Measurements from ENCODE around the gene EFCAB11. TPM values are rescaled to one million over a fixed set of nuclear protein-coding genes. Genes with fewer than 3 reads are reported as not detected.
A peak's percentile ranks its signal among the peaks of the same experiment; 100 is the strongest.

Gene EFCAB11
- total and polyA plus RNA-seq, 11 donors: 0.79 to 4.6 (median 3.3) TPM

DNA sequence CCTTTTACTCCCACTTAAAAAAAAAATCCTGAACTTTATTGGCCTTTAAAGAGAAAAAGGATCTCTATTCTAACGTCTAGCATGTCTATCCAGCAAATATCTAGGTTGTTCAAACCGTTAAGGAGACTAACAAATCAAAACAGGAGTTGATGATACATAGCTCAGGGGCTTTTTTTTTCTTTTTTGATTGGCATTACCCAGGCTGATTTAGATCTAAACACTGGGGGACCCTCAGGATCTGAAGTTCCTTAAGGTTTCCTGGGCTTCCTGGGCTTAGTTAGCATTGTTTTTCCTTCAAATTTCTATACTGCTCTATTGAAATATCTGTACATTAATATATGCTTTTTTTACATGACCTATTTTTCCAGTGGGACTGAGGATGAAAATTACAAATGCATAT is 42.3 kb downstream of the EFCAB11 start:
- H3K27me3 ChIP-seq: no peaks in the 10 kb centered on the region
- no peak overlapping the region for H3K4me3 ChIP-seq
- TF ChIP-seq, protein P1, sequence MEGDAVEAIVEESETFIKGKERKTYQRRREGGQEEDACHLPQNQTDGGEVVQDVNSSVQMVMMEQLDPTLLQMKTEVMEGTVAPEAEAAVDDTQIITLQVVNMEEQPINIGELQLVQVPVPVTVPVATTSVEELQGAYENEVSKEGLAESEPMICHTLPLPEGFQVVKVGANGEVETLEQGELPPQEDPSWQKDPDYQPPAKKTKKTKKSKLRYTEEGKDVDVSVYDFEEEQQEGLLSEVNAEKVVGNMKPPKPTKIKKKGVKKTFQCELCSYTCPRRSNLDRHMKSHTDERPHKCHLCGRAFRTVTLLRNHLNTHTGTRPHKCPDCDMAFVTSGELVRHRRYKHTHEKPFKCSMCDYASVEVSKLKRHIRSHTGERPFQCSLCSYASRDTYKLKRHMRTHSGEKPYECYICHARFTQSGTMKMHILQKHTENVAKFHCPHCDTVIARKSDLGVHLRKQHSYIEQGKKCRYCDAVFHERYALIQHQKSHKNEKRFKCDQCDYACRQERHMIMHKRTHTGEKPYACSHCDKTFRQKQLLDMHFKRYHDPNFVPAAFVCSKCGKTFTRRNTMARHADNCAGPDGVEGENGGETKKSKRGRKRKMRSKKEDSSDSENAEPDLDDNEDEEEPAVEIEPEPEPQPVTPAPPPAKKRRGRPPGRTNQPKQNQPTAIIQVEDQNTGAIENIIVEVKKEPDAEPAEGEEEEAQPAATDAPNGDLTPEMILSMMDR (IDR thresholded peaks at IDR 0.05): no peak
- no peak for TF ChIP-seq POLR2A (IDR thresholded peaks at IDR 0.05)
- no peaks in the 10 kb centered on the region for H3K36me3 ChIP-seq
- no peak for ATAC-seq
- 78 to 86% (median 82%) methylated on average over 2 of the region's 2 CpGs for WGBS, 4 donors
- no peak for DNase-seq
- peaks cover 0 to 12% (median 0%) of the 10 kb centered on the region in 12 donors for H3K4me1 ChIP-seq
- intact Hi-C loops (cut with DNase I): loop anchor here in 8 of 10 donors (5.0 to 10.0 kb wide), 9 partner anchors 487 to 1247 kb away; partner anchors contain the start of gene FOXN3 (in 2 of the 8)
- no peaks in the 10 kb centered on the region for H3K9me3 ChIP-seq
- peak overlapping the region in 1 of 12 donors; percentile 32 for H3K27ac ChIP-seq

DNA sequence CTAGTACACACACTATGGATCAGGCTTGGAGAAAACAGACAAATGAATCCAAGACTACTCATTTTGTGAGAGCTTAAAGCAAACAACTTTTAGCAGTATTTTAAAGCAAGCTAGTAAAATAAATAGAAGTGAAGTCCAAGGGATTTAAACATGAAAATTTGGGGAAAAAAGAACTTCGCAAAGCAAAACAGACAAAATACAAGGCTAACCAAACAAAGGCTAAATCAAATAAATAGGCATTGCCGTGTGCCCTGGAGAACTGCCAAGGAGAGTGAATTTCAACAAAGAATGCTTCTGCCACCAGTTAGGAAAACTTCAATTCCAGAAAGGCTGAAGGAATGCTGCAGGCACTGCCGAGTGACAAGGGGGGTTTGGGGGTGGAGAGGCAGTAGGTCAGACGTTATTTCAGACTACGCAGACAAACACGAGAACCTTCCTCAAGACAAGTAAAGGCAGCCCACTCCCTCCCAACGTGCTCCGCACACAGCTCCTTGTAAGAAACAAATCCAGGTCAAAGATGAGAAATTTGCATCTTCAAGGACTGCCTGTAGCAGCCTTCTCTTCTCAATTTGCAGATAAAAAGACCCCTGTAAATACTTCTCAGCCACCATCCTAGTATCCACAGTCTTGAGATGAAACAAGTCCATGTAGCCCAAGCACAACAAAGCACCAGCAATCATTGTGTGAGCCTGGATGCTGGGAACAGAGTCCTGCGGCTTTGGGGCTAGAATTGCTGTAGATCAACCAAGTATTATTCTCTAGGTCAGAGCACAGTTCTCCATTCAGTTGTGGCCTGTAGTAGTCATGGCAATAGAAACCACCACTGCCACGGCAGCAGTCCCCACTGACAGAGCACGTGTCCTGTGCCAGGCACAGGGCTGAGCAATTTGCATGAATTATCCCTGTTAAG is 43.3 kb downstream of the EFCAB11 start:
- DNase-seq (no peak), ATAC-seq (no peak)
- H3K27me3 ChIP-seq: no peaks in the 10 kb centered on the region
- intact Hi-C loops (cut with DNase I): loop anchor here in 9 of 10 donors (2.0 to 10.0 kb wide), 10 partner anchors 486 to 1246 kb away; partner anchors contain the start of gene FOXN3 (in 2 of the 9)
- 61 to 68% (median 65%) methylated on average over 11 of the region's 11 CpGs for WGBS, 4 donors
- H3K27ac ChIP-seq: peak overlapping the region in 1 of 12 donors; percentile 32
- H3K4me3 ChIP-seq: no peak overlapping the region
- H3K9me3 ChIP-seq: no peaks in the 10 kb centered on the region
- H3K36me3 ChIP-seq: no peaks in the 10 kb centered on the region
- TF ChIP-seq, protein P1 (IDR thresholded peaks at IDR 0.05): no peak
- no peak for TF ChIP-seq POLR2A (IDR thresholded peaks at IDR 0.05)
- H3K4me1 ChIP-seq: peaks cover 0 to 12% (median 0%) of the 10 kb centered on the region in 12 donors

DNA sequence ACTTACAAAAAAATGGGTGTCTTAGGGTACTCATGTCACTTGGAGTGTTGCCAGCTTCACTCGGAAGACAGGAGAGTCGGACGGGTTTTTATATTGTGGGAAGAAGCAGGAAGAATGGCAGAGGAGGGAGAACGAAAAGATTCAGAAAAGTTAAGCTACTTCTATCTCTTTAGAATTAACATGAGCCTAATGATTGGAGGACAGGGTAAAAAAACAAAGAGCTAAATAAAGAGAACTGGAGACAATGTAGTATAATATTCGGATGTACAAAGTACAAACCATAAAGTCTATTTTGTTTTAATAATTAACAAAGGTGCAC is 43.9 kb downstream of the EFCAB11 start:
- Histone ChIP-seq H3K4me1 (peaks cover 0 to 12% (median 0%) of the 10 kb centered on the region in 12 donors), H3K27ac (no peak overlapping the region), H3K36me3 (no peaks in the 10 kb centered on the region), H3K27me3 (no peaks in the 10 kb centered on the region), H3K4me3 (no peak overlapping the region), H3K9me3 (no peaks in the 10 kb centered on the region)
- TF ChIP-seq, protein P1 (IDR thresholded peaks at IDR 0.05): no peak
- TF ChIP-seq POLR2A (IDR thresholded peaks at IDR 0.05): no peak
- WGBS, 4 donors: 78 to 87% (median 80%) methylated on average over 5 of the region's 5 CpGs
- DNase-seq (no peak), ATAC-seq (no peak)
- intact Hi-C loops (cut with DNase I): loop anchor here in 9 of 10 donors (2.0 to 10.0 kb wide), 10 partner anchors 486 to 1246 kb away; partner anchors contain the start of gene FOXN3 (in 2 of the 9)

DNA sequence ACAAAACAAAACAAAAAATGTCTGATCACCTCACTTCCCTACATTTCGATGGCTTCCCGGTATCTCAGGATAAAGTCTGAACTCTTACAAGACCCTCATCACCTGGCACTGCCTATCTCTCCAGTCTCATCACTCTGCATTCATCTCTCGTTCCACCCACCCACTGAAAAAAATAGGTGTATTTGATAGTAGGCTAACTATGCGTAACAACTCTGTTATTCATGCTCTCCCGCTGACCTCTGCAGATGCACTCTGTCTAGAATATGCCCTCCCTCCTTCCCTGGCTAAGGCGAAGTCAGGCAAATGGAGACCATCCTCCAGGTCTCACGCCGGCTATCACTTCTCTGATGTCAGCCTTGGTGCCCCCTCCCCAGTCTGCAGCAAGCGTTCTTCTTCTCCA is 44.9 kb downstream of the EFCAB11 start:
- no peaks in the 10 kb centered on the region for H3K27me3 ChIP-seq
- peaks cover 0 to 12% (median 0%) of the 10 kb centered on the region in 12 donors for H3K4me1 ChIP-seq
- ATAC-seq (no peak), DNase-seq (no peak)
- WGBS, 4 donors: 92 to 97% (median 96%) methylated on average over 9 of the region's 9 CpGs
- H3K36me3 ChIP-seq: no peaks in the 10 kb centered on the region
- no peak for TF ChIP-seq POLR2A (IDR thresholded peaks at IDR 0.05)
- TF ChIP-seq, protein P1 (IDR thresholded peaks at IDR 0.05): no peak
- intact Hi-C loops (cut with DNase I): no loop called here
- H3K27ac ChIP-seq: no peak overlapping the region
- H3K4me3 ChIP-seq: no peak overlapping the region
- H3K9me3 ChIP-seq: no peaks in the 10 kb centered on the region
